Body of pancreas (tissue), 4 donors: ENCODE measurements around the gene TAF6.

Experiments used
- CTCF ChIP-seq, 7 experiments: fragments of 450-650 bp in 4 of 7; fragments of 200-600 bp in 3 of 7; sonication (generic) in 3 of 7; IDR thresholded peaks; one replicate each; pipeline ENCODE4 v1.5.1; 2016 to 2019; ENCODE audit warnings: antibody characterized with exemption in 7 of 7
- POLR2A ChIP-seq, 3 donors: fragments of 450-650 bp; IDR thresholded peaks; one replicate each; pipeline ENCODE4 v1.6.1; 2016; ENCODE audit warnings: antibody characterized with exemption in 3 of 3, mild to moderate bottlenecking in 2 of 3

- TF ChIP-seq CTCF (IDR thresholded peaks at IDR 0.05) (no peak), POLR2A (IDR thresholded peaks at IDR 0.05) (no peak)
Measured at GRCh38 chr7:100128637-100128963, 9.4 kb upstream of the TAF6 start.
